ENCODE results near the gene ANKRD1.

Gene ANKRD1

GRCh38 chr10:90923111-90923731 lies 2.3 kb upstream of the ANKRD1 start:
- Histone ChIP-seq H3K4me3 (replicated peaks; ENCODE audit: low read depth, low read length) (no peak overlapping the region), H3K27me3 (replicated peaks; ENCODE audit: control insufficient read depth, insufficient read depth, low read length) (no peaks in the 10 kb centered on the region), H3K36me3 (ENCODE audit: control insufficient read depth, insufficient read depth, low read length) (no peaks in the 10 kb centered on the region)
- TF ChIP-seq, protein P1, sequence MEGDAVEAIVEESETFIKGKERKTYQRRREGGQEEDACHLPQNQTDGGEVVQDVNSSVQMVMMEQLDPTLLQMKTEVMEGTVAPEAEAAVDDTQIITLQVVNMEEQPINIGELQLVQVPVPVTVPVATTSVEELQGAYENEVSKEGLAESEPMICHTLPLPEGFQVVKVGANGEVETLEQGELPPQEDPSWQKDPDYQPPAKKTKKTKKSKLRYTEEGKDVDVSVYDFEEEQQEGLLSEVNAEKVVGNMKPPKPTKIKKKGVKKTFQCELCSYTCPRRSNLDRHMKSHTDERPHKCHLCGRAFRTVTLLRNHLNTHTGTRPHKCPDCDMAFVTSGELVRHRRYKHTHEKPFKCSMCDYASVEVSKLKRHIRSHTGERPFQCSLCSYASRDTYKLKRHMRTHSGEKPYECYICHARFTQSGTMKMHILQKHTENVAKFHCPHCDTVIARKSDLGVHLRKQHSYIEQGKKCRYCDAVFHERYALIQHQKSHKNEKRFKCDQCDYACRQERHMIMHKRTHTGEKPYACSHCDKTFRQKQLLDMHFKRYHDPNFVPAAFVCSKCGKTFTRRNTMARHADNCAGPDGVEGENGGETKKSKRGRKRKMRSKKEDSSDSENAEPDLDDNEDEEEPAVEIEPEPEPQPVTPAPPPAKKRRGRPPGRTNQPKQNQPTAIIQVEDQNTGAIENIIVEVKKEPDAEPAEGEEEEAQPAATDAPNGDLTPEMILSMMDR (IDR thresholded peaks at IDR 0.05; ENCODE audit: insufficient read depth, low read length, poor library complexity, severe bottlenecking) = no peak
- no peak for DNase-seq (ENCODE audit: extremely low read depth, insufficient read length)

GRCh38 chr10:90921906-90922305 lies 1.0 kb upstream of the ANKRD1 start:
- H3K36me3 ChIP-seq (ENCODE audit: control insufficient read depth, insufficient read depth, low read length) = no peaks in the 10 kb centered on the region
- H3K4me3 ChIP-seq (replicated peaks; ENCODE audit: low read depth, low read length) = no peak overlapping the region
- TF ChIP-seq, protein P1 (IDR thresholded peaks at IDR 0.05; ENCODE audit: insufficient read depth, low read length, poor library complexity, severe bottlenecking) = no peak
- no peaks in the 10 kb centered on the region for H3K27me3 ChIP-seq (replicated peaks; ENCODE audit: control insufficient read depth, insufficient read depth, low read length)
- DNase-seq (ENCODE audit: extremely low read depth, insufficient read length) = no peak

GRCh38 chr10:90919683-90920574 lies 958 bp downstream of the ANKRD1 start:
- no peaks in the 10 kb centered on the region for H3K36me3 ChIP-seq (ENCODE audit: control insufficient read depth, insufficient read depth, low read length)
- TF ChIP-seq, protein P1 (IDR thresholded peaks at IDR 0.05; ENCODE audit: insufficient read depth, low read length, poor library complexity, severe bottlenecking) = no peak
- no peak for DNase-seq (ENCODE audit: extremely low read depth, insufficient read length)
- H3K27me3 ChIP-seq (replicated peaks; ENCODE audit: control insufficient read depth, insufficient read depth, low read length) = no peaks in the 10 kb centered on the region
- no peak overlapping the region for H3K4me3 ChIP-seq (replicated peaks; ENCODE audit: low read depth, low read length)

- no peaks in the 10 kb centered on the region for H3K36me3 ChIP-seq (ENCODE audit: control insufficient read depth, insufficient read depth, low read length)
- no peak for DNase-seq (ENCODE audit: extremely low read depth, insufficient read length)
- TF ChIP-seq, protein P1 (IDR thresholded peaks at IDR 0.05; ENCODE audit: insufficient read depth, low read length, poor library complexity, severe bottlenecking) = no peak
- no peak overlapping the region for H3K4me3 ChIP-seq (replicated peaks; ENCODE audit: low read depth, low read length)
- no peaks in the 10 kb centered on the region for H3K27me3 ChIP-seq (replicated peaks; ENCODE audit: control insufficient read depth, insufficient read depth, low read length)
These were observed 2.9 kb downstream of the ANKRD1 start for GRCh38 chr10:90917968-90918318.

DNA sequence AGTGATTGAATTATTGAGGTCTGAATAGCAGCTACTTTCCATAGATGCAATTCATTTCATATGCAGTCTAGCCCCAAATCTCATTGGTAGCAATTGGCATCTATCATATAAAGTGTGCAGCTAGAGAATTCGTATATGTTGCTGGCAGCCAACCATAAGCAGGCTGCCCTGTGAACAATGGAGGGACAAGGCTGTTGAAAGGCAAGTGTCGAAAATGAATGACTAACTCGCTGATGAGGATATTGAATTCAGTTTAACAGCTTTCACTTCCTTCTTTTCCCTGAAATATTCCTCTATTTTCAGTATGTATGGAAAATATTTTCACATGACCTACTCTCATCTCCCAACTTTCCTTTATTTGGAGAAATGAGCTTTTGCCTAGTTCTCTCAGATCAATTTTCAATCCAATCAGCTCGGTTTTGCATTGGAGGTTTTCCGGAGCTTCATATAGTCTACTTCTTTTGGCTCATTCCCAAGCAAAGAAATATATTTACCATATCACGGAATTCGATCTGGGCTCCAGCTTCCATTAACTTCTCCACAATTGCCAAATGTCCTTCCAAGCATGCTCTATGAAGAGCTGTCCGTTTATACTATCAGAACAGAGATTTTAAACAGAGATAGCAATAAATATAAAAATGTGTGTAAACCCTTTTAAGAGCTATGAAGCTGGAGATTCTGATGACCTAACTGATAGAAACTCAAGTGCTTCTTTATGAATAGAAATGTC lies 3.5 kb downstream of the ANKRD1 start:
- no peaks in the 10 kb centered on the region for H3K27me3 ChIP-seq (replicated peaks; ENCODE audit: control insufficient read depth, insufficient read depth, low read length)
- no peaks in the 10 kb centered on the region for H3K36me3 ChIP-seq (ENCODE audit: control insufficient read depth, insufficient read depth, low read length)

More for the DNA sequence above, 3.5 kb downstream of the ANKRD1 start:
- no peak for DNase-seq (ENCODE audit: extremely low read depth, insufficient read length)
- TF ChIP-seq, protein P1 (IDR thresholded peaks at IDR 0.05; ENCODE audit: insufficient read depth, low read length, poor library complexity, severe bottlenecking) = no peak
- H3K4me3 ChIP-seq (replicated peaks; ENCODE audit: low read depth, low read length) = no peak overlapping the region
